ENCODE data around the gene CA10.

CA10 gene

GRCh38 chr17:51951741-51952140 is 206.8 kb downstream of the CA10 start:
- Histone ChIP-seq H3K9me2 (replicated peaks; ENCODE audit: control insufficient read depth, low read length) (no peaks in the 10 kb centered on the region), H3K36me3 (ENCODE audit: control insufficient read depth, low read length) (no peaks in the 10 kb centered on the region), H3K4me3 (ENCODE audit: low read length) (no peak overlapping the region), H3K4me2 (ENCODE audit: low read length) (no peak overlapping the region), H3F3A (ENCODE audit: control insufficient read depth, insufficient read depth) (no peaks in the 10 kb centered on the region), H3K79me2 (ENCODE audit: control insufficient read depth, low read length) (no peaks in the 10 kb centered on the region), H3K27ac (ENCODE audit: low read depth, low read length) (no peak overlapping the region), H4K20me1 (ENCODE audit: control insufficient read depth, insufficient read depth, low read depth, low read length) (no peaks in the 10 kb centered on the region), H3K4me1 (ENCODE audit: control insufficient read depth, low read length) (no peaks in the 10 kb centered on the region), H3K9me3 (ENCODE audit: control insufficient read depth, insufficient read depth, low read length) (no peaks in the 10 kb centered on the region), H3K27me3 (ENCODE audit: control insufficient read depth, low read length) (no peaks in the 10 kb centered on the region)
- TF ChIP-seq EZH2phosphoT487 (IDR thresholded peaks at IDR 0.05; ENCODE audit: borderline replicate concordance, low read length), result no peak
- TF ChIP-seq, protein P1, sequence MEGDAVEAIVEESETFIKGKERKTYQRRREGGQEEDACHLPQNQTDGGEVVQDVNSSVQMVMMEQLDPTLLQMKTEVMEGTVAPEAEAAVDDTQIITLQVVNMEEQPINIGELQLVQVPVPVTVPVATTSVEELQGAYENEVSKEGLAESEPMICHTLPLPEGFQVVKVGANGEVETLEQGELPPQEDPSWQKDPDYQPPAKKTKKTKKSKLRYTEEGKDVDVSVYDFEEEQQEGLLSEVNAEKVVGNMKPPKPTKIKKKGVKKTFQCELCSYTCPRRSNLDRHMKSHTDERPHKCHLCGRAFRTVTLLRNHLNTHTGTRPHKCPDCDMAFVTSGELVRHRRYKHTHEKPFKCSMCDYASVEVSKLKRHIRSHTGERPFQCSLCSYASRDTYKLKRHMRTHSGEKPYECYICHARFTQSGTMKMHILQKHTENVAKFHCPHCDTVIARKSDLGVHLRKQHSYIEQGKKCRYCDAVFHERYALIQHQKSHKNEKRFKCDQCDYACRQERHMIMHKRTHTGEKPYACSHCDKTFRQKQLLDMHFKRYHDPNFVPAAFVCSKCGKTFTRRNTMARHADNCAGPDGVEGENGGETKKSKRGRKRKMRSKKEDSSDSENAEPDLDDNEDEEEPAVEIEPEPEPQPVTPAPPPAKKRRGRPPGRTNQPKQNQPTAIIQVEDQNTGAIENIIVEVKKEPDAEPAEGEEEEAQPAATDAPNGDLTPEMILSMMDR (IDR thresholded peaks at IDR 0.05; ENCODE audit: low read depth, low read length, poor library complexity, severe bottlenecking), result no peak

DNA sequence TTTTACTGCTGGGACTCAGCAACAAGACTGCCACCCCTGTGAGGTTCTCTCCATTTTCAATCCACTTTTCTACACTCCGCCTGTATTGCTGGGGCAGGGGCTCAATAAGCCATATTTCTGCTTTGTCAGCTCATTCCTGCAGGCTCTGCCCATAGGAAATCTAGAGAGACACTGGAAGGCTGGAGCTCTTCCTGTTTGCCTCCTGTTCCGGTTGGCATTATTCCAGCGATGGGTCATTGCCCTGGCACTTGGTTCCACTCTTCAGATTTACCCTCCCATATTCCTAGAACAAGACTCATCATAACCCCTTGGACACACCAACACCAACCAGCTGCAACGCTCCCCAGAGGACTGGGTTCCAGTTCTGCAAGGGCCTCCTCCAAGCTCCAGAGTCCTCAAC is 210.4 kb downstream of the CA10 start:
- Histone ChIP-seq H3K27me3 (ENCODE audit: control insufficient read depth, low read length) (no peaks in the 10 kb centered on the region), H3K4me2 (ENCODE audit: low read length) (no peak overlapping the region), H3F3A (ENCODE audit: control insufficient read depth, insufficient read depth) (no peaks in the 10 kb centered on the region), H3K27ac (ENCODE audit: low read depth, low read length) (no peak overlapping the region), H3K9me3 (ENCODE audit: control insufficient read depth, insufficient read depth, low read length) (no peaks in the 10 kb centered on the region), H3K9me2 (replicated peaks; ENCODE audit: control insufficient read depth, low read length) (no peaks in the 10 kb centered on the region), H3K4me3 (ENCODE audit: low read length) (no peak overlapping the region), H3K79me2 (ENCODE audit: control insufficient read depth, low read length) (no peaks in the 10 kb centered on the region), H4K20me1 (ENCODE audit: control insufficient read depth, insufficient read depth, low read depth, low read length) (no peaks in the 10 kb centered on the region), H3K36me3 (ENCODE audit: control insufficient read depth, low read length) (no peaks in the 10 kb centered on the region), H3K4me1 (ENCODE audit: control insufficient read depth, low read length) (no peaks in the 10 kb centered on the region)
- no peak for TF ChIP-seq EZH2phosphoT487 (IDR thresholded peaks at IDR 0.05; ENCODE audit: borderline replicate concordance, low read length)
- TF ChIP-seq, protein P1 (IDR thresholded peaks at IDR 0.05; ENCODE audit: low read depth, low read length, poor library complexity, severe bottlenecking), result no peak

DNA sequence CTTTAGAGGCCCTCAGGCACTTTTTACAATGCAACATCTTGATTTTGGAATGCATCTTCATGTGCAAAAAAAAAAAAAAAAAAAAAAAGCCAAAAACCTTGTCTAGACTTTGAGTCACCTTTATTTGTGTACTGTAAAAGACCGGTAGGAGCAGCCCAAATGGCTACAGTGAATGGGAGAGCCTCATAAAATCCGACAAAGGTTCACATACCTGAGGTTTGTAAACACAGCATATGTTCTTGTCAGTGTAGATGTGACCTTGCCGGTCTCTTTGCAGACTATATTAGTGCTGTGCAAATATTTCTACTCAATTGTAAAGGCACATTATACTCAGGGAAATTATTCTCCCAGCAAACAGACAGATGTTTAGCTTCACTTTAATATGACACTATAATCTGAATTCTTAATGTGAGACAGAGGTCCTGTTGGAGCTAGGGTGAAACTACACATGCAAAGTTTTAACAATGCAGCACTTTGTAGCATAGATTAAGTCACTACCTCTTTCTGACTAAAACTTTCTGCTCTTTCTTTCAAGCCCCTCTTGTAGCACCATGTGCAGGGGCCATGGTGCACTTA is 211.3 kb downstream of the CA10 start:
- TF ChIP-seq, protein P1 (IDR thresholded peaks at IDR 0.05; ENCODE audit: low read depth, low read length, poor library complexity, severe bottlenecking), result no peak
- no peak for TF ChIP-seq EZH2phosphoT487 (IDR thresholded peaks at IDR 0.05; ENCODE audit: borderline replicate concordance, low read length)
- Histone ChIP-seq H3K79me2 (ENCODE audit: control insufficient read depth, low read length) (no peaks in the 10 kb centered on the region), H4K20me1 (ENCODE audit: control insufficient read depth, insufficient read depth, low read depth, low read length) (no peaks in the 10 kb centered on the region), H3K27ac (ENCODE audit: low read depth, low read length) (no peak overlapping the region), H3K36me3 (ENCODE audit: control insufficient read depth, low read length) (no peaks in the 10 kb centered on the region), H3K4me1 (ENCODE audit: control insufficient read depth, low read length) (no peaks in the 10 kb centered on the region), H3K4me3 (ENCODE audit: low read length) (no peak overlapping the region), H3F3A (ENCODE audit: control insufficient read depth, insufficient read depth) (no peaks in the 10 kb centered on the region), H3K9me2 (replicated peaks; ENCODE audit: control insufficient read depth, low read length) (no peaks in the 10 kb centered on the region), H3K4me2 (ENCODE audit: low read length) (no peak overlapping the region), H3K9me3 (ENCODE audit: control insufficient read depth, insufficient read depth, low read length) (no peaks in the 10 kb centered on the region), H3K27me3 (ENCODE audit: control insufficient read depth, low read length) (no peaks in the 10 kb centered on the region)

Measured in DOHH2 (cell line).